CD14-positive monocyte (primary cell): Measurements from ENCODE around the gene CEP78. TPM values are rescaled to one million over a fixed set of nuclear protein-coding genes. Genes with fewer than 3 reads are reported as not detected.

ENCODE experiments used
- DNase-seq, 3 donors: peaks; one replicate each; pipeline ENCODE4 v3.0.0-alpha.2; 2011 to 2022
- H2AFZ ChIP-seq: 2 replicates; pipeline ENCODE4 v1.6.0; 2012; ENCODE audit warnings: mild to moderate bottlenecking, low read depth, low read length, inconsistent platforms; ENCODE audit not compliant: insufficient read depth, poor library complexity, severe bottlenecking
- H3K27ac ChIP-seq, 2 donors: 1 replicate in 1 of 2; 2 replicates in 1 of 2; pipeline ENCODE4 v1.5.1; 2012 to 2013; ENCODE audit warnings: low read length in 2 of 2, control low read depth in 1 of 2, inconsistent platforms in 1 of 2, low read depth in 1 of 2, mild to moderate bottlenecking in 1 of 2
- H3K27me3 ChIP-seq, 2 donors: one replicate each; pipeline versions ENCODE4 v1.6.0 to v1.6.1; 2011 to 2013; ENCODE audit warnings: low read length in 2 of 2; ENCODE audit not compliant: control insufficient read depth in 2 of 2, insufficient read depth in 2 of 2
- H3K36me3 ChIP-seq, 2 donors: replicated peaks in 1 of 2; 1 replicate in 1 of 2; 2 replicates in 1 of 2; pipeline versions ENCODE4 v1.5.1 to v1.6.1; 2012 to 2013; ENCODE audit warnings: low read length in 2 of 2, control low read depth in 1 of 2, inconsistent platforms in 1 of 2, mild to moderate bottlenecking in 1 of 2; ENCODE audit not compliant: insufficient read depth in 2 of 2, control insufficient read depth in 1 of 2
- H3K4me1 ChIP-seq, 2 donors: 1 replicate in 1 of 2; 2 replicates in 1 of 2; pipeline versions ENCODE4 v1.5.1 to v1.6.1; 2012 to 2013; ENCODE audit warnings: low read length in 2 of 2, control low read depth in 1 of 2, inconsistent platforms in 1 of 2, mild to moderate bottlenecking in 1 of 2, moderate library complexity in 1 of 2; ENCODE audit not compliant: insufficient read depth in 2 of 2, control insufficient read depth in 1 of 2
- H3K4me2 ChIP-seq: replicated peaks from 2 replicates; pipeline ENCODE3; 2012; ENCODE audit warnings: low read length, moderate library complexity, mild to moderate bottlenecking; ENCODE audit not compliant: poor library complexity, severe bottlenecking; ENCODE audit errors: extremely low read depth
- H3K4me3 ChIP-seq, 3 experiments: fragments of 200-600 bp in 1 of 3; sonication (generic) in 1 of 3; replicated peaks in 1 of 3; 1 replicate in 2 of 3; 2 replicates in 1 of 3; pipeline ENCODE4 v1.5.1; 2011 to 2013; ENCODE audit warnings: low read length in 3 of 3, mild to moderate bottlenecking in 3 of 3, control low read depth in 2 of 3, low read depth in 2 of 3, inconsistent platforms in 1 of 3, moderate library complexity in 1 of 3
- H3K79me2 ChIP-seq: 2 replicates; pipeline ENCODE4 v1.6.0; 2012; ENCODE audit warnings: mild to moderate bottlenecking, control low read depth, inconsistent platforms, low read length, moderate library complexity; ENCODE audit not compliant: insufficient read depth
- H3K9ac ChIP-seq: 2 replicates; pipeline ENCODE4 v1.6.0; 2017; ENCODE audit warnings: low read length, mild to moderate bottlenecking; ENCODE audit not compliant: insufficient read depth, poor library complexity, severe bottlenecking
- H3K9me3 ChIP-seq, 2 donors: replicated peaks in 1 of 2; 1 replicate in 1 of 2; 2 replicates in 1 of 2; pipeline versions ENCODE4 v1.5.1 to v1.6.1; 2012 to 2013; ENCODE audit warnings: low read length in 2 of 2, control low read depth in 1 of 2; ENCODE audit not compliant: control insufficient read depth in 1 of 2, insufficient read depth in 1 of 2
- H4K20me1 ChIP-seq: 2 replicates; pipeline ENCODE4 v1.6.0; 2012; ENCODE audit warnings: mild to moderate bottlenecking, low read length, control low read depth, moderate library complexity; ENCODE audit not compliant: insufficient read depth
- H3K27ac Mint-ChIP-seq, 7 donors: one replicate each; pipeline ENCODE4 v1.8.0; 2020; ENCODE audit warnings: mild to moderate bottlenecking in 7 of 7, mixed read lengths in 7 of 7, moderate library complexity in 6 of 7, inconsistent platforms in 2 of 7
- H3K27me3 Mint-ChIP-seq, 3 donors: one replicate each; pipeline ENCODE4 v1.8.0; 2021 to 2022; ENCODE audit warnings: low read depth in 3 of 3, mild to moderate bottlenecking in 3 of 3, mixed read lengths in 3 of 3, moderate library complexity in 3 of 3, inconsistent platforms in 1 of 3
- H3K36me3 Mint-ChIP-seq, 2 donors: one replicate each; pipeline ENCODE4 v1.8.0; 2020; ENCODE audit warnings: mixed read lengths in 2 of 2, inconsistent platforms in 1 of 2, mild to moderate bottlenecking in 1 of 2
- H3K4me1 Mint-ChIP-seq: one replicate; pipeline ENCODE4 v1.8.0; 2020; ENCODE audit warnings: mild to moderate bottlenecking, mixed read lengths
- H3K4me3 Mint-ChIP-seq, 2 donors: one replicate each; pipeline ENCODE4 v1.8.0; 2020; ENCODE audit warnings: mild to moderate bottlenecking in 2 of 2, mixed read lengths in 2 of 2, moderate library complexity in 1 of 2
- H3K9me3 Mint-ChIP-seq, 7 donors: one replicate each; pipeline ENCODE4 v1.8.0; 2020 to 2022; ENCODE audit warnings: mixed read lengths in 7 of 7, mild to moderate bottlenecking in 6 of 7, moderate library complexity in 6 of 7, inconsistent platforms in 2 of 7
- CTCF ChIP-seq: fragments of 200-600 bp; IDR thresholded peaks from one replicate; pipeline ENCODE4 v1.8.0; 2022; ENCODE audit warnings: antibody characterized with exemption, mild to moderate bottlenecking
- WGBS: methylation state at CpG from one replicate; pipeline ENCODE4 v1.1.5; 2013; ENCODE audit warnings: missing lambda C conversion rate; ENCODE audit not compliant: insufficient coverage; 5-methylcytosine and 5-hydroxymethylcytosine counted together
- intact Hi-C, 2 donors: fragments of 100-400 bp; cut with micrococcal nuclease; formaldehyde crosslinking; loops; one replicate each; pipeline versions ENCODE4 v1.15.0 to v1.15.1; 2023
- polyA plus RNA-seq, 3 donors: library from polyadenylated mRNA; depleted of rRNA in 1 of 3; unstranded in 2 of 3; stranded (reverse) in 1 of 3; fragments of 300-500 nt in 2 of 3; fragments of >200 nt in 1 of 3; fragmentation: Illumina TruSeq in 2 of 3; gene quantifications; 1 replicate in 2 of 3; 2 replicates in 1 of 3; pipeline ENCODE4 v1.2.3, GENCODE V29; 2012 to 2021

CEP78 gene
- polyA plus RNA-seq, 3 donors, result 1.7 to 3.3 (median 2.5) TPM

GRCh38 chr9:78292716-78293497 is 57.0 kb downstream of the CEP78 start:
- DNase-seq, result no peak
- peaks cover 31% of the 10 kb centered on the region for H3K4me1 Mint-ChIP-seq
- H3K27ac ChIP-seq, result no peak overlapping the region
- peaks cover 19 to 31% of the 10 kb centered on the region in 2 donors for H3K27me3 ChIP-seq
- no peaks in the 10 kb centered on the region for H3K36me3 ChIP-seq
- H3K9ac ChIP-seq, result no peak overlapping the region
- H3K4me2 ChIP-seq, result no peak overlapping the region
- peak overlapping the region in 1 of 2 donors; percentile 48 for H3K4me3 Mint-ChIP-seq
- peaks cover 0 to 13% (median 6%) of the 10 kb centered on the region in 7 donors for H3K9me3 Mint-ChIP-seq
- peaks cover 18 to 20% of the 10 kb centered on the region in 2 donors for H3K4me1 ChIP-seq
- intact Hi-C loops, result no loop called here
- H3K4me3 ChIP-seq, result no peak overlapping the region
- H3K9me3 ChIP-seq, result peaks cover 0 to 5% of the 10 kb centered on the region in 2 donors
- no peak overlapping the region for H2AFZ ChIP-seq
- H3K27me3 Mint-ChIP-seq, result peaks cover 36 to 42% (median 37%) of the 10 kb centered on the region in 3 donors
- WGBS, result 92% methylated on average over 4 of the region's 9 CpGs
- H3K79me2 ChIP-seq, result no peaks in the 10 kb centered on the region
- H4K20me1 ChIP-seq, result no peaks in the 10 kb centered on the region
- no peaks in the 10 kb centered on the region for H3K36me3 Mint-ChIP-seq
- H3K27ac Mint-ChIP-seq, result no peak overlapping the region
- no peak for TF ChIP-seq CTCF

GRCh38 chr9:78294290-78295176 is 58.7 kb downstream of the CEP78 start:
- Histone ChIP-seq H3K4me3 (no peak overlapping the region), H3K79me2 (no peaks in the 10 kb centered on the region), H4K20me1 (no peaks in the 10 kb centered on the region), H3K9me3 (peaks cover 0 to 5% of the 10 kb centered on the region in 2 donors), H3K27ac (no peak overlapping the region), H3K27me3 (peaks cover 29 to 46% of the 10 kb centered on the region in 2 donors), H3K36me3 (no peaks in the 10 kb centered on the region), H3K9ac (no peak overlapping the region), H2AFZ (no peak overlapping the region), H3K4me2 (no peak overlapping the region), H3K4me1 (peaks cover 22 to 24% of the 10 kb centered on the region in 2 donors)
- Mint-ChIP-seq H3K27ac (no peak overlapping the region), H3K9me3 (peaks cover 0 to 17% (median 7%) of the 10 kb centered on the region in 7 donors), H3K27me3 (peaks cover 50 to 55% (median 50%) of the 10 kb centered on the region in 3 donors), H3K4me1 (peaks cover 36% of the 10 kb centered on the region), H3K36me3 (peaks cover 0 to 1% of the 10 kb centered on the region in 2 donors), H3K4me3 (peak overlapping the region in 1 of 2 donors; percentile 62)
- no peak for DNase-seq
- TF ChIP-seq CTCF, result no peak
- intact Hi-C loops, result no loop called here
- WGBS, result no CpG with 5 or more reads among the region's 5 CpGs
